Endometrium (tissue), 2 donors: ENCODE measurements around the gene POLD4.

ENCODE experiments used
- FAIRE-seq: peaks from 2 replicates; lab custom pipeline; 2012; peaks lifted over from hg19 to GRCh38; lab: Jason Lieb, UNC
- donor health status: control.
- donor health status: control.

POLD4 gene

DNA sequence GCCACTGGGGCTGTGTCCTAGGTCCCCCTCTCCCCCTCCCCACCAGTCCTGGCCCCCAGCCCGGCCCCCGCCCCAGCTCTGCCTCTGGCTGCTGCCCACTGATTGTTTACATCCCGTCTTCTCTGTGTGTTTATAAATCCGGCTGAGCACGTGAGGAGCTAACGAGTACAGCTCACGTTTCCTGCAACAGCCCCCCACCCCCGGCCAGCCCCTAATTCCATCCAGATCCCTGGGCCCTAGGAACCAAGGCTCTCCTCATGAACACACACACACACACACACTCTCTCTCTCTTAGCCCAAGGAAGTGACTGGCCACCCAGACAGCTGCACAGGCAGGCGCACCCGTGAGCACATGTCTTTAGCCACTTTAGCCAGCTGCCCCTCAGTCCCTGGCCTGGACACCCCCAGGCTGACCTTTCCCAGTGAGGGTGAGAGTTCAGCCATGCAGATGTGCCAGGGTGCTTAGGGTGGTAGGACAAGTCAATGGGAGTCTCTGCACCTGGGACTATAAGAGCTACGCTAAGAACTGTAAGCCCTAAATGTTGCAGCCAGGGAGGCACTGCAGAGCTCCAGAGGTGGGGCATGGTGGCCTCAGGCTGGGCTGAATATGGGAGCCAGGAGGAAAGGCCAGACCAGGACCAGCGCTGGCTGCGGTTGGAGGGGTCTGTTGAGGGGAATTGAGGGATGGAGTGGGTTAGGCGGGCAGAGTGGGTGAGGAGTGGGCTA is 17.2 kb upstream of the POLD4 start:
- no peak for FAIRE-seq

DNA sequence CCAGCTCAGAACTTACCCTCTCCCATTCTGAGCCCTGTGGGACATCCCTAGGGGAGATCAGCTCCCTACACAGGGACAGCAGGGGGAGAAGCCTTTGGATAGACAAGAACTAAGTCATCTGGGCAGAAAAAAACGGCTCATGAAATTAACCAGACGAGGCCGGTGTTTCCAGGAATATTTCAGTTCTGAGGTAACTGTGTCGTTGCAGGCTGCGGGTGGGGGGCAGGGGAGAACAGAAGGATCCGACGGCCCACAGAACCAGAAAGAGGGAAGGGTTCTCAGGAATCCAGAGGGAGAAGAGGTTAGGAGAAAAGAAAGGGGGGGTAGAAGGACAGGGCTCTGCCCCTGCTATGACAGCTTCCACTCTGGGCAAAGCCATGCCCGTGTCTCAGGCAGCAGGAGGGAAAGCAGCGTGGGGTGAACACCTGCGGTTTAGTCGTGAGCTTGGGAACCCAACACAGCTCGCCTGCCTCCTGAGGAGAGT is 16.5 kb upstream of the POLD4 start:
- FAIRE-seq, result no peak

DNA sequence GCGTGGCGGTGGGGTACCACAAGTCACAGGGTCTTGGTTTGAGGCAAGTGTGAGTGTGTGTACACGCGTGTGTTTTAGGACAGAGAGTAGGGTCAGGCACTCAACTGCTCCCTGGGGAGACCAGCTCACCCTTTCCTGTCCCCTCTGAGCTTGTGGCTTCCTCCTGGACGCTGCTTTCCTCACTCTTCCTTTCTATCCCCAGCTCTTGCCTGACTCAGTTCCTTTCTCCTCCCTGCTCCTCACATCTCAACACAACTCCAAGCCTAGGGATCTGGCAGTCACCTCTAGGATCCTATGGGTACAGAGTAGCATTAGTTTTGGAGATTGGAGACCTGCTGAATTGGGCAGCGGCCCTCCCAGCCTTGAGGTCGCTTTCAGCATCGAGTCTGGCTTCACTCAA is 15.9 kb upstream of the POLD4 start:
- FAIRE-seq, result no peak

DNA sequence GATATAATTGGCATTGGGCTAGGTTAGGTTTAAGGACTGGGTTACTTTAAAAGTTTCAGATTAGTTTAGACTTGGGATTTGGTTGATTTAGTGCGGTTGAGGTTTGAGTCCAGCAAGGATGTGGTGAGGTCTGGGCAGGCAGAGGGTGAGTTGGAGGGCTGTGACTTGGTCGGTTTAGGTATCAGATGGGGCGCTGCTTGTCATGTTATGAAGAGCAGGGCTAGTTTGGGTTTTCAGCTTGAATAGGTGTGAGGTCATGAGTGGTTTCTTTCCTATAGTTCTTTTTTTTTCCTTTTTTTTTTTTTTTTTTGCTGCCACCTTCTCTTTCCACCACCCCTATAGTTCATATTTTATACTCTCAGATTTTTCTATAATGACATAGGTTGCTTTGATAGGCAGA is 15.3 kb upstream of the POLD4 start:
- no peak for FAIRE-seq

DNA sequence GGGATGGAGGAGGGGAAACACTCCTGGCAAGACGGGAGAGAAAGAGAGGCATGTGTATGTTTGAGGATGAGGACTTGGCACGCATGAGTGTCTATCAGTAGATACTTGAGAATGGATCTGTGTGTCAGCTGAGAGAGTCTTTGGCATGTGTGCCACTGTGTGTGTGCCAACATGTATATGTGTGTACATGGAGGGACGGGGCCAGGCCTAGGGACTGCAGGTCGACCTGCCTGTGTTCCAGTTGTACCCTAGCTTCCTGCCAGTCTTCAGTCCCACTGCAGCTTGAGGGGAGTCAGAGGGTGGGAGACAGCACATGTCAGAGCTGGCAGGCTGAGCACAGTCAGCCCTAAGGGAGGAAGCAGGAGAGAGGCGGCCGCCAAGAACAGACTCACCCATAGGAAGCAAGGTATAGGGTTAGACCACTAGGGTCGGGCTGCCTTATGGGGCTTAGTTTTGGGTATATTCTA is 14.4 kb upstream of the POLD4 start:
- FAIRE-seq, result no peak

DNA sequence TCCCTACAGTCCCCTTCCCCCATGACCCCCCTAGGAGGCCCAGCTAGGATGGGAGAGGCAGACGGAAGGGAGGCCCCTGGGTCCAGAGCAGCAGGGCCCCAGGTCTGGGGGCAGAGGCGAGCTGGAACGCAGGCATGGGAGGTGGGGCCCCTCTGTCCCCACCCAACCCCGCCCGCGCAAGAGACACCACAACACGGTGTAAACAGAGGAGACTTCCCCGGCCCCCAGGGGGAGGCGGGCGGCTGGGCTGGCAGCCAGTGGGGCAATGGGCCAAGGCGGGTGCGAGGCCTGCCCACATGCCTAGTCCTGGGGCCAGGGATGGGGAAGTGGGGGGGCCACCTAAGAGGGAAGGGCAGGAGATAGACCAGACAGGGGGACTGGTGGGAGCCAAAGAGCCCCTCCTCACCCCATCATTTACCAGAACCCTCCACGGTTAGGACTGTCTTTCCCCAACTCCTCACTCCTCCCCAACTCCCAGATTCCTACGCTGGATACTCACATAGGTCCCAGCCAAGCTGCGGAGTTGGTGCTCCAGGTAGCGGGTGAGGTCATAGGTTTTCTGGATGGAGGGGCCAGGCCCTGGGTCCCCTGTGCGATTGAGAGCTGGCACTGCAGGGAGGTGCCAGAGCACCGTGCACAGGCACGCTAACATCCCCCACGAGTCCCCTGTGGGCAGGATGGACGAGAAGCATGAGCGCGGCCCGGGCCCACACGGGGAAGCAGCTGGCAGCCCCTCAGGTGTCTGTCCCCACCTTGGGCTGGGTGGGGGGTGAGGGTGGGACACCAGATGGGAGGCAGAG is 13.8 kb upstream of the POLD4 start:
- no peak for FAIRE-seq

DNA sequence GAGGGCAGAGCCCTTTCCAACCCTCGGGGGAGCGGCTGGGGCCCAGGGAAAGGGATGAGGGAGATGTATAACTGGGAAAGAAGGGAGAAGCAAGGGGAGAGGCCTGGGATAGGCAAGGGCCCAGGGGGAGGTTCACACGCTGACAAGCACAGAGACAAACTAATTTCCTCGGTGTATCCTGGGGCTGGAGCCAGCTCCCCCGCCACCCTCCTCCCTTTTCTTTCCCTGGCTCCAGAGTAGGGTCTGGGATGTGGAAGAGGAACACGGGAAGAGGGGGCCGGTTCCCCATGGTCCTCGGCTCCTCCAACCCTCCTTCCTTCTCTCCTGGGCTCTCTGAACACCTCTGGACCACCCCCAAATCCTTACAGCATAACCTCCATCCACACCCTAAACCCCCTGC is 13.2 kb upstream of the POLD4 start:
- FAIRE-seq, result no peak

DNA sequence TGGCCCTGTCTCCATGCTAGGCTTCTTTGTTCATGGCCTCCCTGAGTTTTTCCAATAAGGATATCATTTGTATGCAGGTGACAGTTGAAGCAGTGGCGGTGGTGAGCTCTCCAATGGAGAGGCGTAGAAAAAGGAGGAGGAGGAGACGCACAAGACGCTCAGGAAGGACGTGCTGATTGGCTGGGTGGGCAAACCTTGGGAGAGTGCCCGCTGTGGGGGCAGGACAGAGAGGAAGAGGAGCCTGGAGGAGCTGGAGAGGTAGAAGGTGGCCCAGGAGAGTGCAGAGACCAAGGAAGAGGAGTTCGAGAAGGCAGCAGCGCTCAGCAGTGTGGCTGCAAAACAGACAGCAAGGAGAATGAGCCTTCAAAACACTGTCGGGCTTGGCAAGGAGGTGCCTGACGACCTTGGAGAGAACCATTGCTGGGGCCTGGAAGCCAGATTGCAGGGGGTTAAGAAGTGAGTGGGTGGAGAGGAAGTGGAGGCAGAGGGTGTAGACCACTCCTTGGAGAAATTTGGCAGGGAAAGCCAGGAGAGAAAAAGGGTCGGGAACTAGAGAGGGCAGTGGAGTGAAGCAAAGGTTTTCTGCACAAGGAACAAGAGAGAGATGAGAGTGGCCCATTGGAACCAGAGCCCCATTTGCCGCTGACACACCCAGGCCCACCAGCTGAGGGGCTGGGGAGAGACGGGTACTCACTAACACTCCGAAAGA is 12.5 kb upstream of the POLD4 start:
- FAIRE-seq, result no peak

DNA sequence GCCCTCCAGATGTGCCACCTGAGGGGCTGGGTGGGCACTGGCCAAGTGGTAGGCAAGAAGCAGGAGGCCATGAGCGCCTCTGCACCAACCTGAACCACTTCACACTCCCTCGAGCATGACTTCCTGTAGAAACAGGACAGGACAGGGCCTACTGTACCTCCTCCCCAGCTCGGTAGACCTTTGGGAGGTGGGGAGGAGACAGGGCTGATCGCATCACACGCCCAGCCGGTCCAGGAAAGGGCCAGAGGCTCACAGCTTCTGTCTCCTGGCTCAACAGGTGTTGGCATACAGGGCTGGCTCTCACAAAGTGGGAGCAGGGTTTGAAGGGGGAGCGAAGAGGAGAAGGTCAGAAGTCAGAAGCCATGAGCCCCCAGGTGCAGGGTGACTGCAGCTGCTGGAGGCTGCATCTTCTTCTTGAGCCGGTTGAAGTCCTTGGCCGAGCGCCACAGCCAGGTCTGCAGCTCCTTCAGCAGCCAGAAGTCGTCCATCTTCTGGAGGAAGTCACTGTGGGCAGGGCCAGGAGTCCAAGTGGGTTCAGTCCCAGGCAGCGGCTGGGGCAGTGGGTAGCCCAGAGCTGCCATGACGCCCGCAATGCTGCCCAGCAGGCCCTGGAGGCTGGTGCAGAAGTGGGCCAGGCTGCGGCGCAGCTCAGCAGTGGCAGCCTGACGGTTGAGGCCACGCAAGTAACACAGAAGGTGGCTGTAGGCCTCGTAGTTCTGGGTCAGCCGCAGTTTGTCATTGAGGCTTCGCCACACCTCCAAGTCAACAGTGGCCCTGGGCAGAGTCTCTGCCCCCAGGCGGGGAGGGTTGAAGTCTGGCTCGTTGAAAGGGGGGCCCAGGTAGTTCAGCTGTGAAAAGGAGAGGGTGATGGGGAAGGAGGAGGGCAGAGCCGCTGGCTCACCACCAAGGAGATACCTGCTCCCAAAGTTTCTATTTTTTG is 11.7 kb upstream of the POLD4 start:
- FAIRE-seq, result no peak

DNA sequence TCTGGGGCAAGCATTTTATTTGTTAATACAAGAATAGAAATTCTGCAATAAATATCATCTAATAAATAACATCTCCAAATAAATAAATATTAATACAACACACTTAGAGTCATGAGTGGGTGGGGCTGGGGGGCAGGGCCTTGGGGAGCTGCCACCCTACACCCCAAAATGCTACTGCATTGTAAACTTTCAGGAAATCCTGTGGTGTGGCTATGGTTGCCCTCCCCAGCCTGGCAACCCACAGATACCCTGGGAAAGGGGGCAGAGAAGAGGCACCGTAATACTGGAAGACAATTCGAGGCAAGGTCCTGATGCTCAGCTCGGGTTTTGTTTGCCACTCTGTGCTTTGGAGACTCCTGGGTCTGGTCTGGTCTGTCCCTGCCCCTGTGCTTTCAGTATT is 10.8 kb upstream of the POLD4 start:
- FAIRE-seq, result no peak

DNA sequence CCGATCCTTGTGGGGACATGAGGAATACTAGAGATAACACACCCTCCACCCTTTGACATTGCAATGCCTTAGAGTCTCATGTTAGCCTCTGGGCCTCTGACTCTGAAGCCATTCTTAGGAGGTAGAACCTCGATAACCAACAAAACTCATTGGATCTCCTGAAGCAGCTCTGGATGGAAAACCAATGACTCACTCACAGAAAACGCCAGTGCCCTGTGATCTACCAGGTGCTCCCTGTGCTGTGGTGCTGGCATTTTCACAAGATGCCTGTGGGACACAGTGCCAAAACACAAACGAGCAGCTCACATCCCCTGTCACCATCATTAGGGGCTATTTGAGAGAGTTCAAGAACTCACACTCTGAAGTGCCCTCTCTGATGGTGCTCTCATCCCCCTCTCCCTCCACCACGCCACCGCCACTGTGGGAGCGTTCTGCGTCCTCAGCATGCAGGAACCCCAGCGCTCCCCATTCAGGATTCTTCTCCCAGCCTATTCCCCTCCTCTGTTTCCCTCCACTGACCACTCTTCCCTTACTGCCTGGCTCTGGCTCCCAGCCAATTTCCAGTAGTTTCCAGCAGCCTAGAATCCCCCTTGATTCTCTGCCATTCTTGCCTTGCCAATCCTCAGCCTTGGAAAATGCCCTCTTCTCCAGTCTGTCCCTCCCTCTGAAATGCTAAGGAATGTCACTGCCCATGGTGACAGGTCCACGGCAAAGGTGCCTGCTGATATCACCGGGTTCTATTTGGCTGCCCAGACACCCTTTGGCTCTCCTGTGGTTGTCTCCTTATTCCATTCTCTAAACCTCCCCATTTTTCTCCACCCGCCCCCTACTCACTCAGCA is 4.7 kb upstream of the POLD4 start:
- no peak for FAIRE-seq

DNA sequence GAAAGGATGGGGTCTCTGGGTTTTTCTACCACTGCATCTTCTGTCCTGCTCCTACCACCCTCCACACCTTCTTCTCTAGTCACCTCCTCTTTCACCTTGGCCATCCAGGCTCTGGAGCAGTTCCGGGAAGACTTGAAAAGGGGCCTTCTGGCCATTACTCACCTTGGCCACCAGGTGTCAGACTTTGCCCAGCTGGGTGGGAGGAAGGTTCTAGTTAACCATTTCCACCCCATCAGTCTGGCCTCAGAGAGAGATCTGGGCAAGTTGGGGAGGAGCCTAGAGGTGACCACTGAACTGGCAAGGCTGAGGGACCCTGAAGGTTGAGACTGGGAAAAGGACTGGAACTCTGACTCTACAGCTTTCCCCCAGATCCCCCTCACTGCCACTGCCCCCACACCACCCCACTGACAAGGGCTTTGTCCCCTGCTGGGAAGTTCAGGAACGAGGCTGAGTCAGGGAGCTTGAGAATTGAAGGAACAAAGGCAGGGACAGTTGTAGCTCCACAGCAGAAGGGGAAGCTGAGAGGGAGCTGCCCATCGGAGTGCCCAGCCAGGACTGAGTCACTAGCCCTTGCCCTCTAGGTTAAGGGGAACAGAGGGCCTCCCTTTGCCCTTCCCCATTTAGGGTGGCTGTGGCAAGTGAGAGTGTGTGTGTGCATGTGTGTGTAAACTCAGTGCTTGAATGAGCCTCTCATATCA is 3.7 kb upstream of the POLD4 start:
- FAIRE-seq, result no peak

DNA sequence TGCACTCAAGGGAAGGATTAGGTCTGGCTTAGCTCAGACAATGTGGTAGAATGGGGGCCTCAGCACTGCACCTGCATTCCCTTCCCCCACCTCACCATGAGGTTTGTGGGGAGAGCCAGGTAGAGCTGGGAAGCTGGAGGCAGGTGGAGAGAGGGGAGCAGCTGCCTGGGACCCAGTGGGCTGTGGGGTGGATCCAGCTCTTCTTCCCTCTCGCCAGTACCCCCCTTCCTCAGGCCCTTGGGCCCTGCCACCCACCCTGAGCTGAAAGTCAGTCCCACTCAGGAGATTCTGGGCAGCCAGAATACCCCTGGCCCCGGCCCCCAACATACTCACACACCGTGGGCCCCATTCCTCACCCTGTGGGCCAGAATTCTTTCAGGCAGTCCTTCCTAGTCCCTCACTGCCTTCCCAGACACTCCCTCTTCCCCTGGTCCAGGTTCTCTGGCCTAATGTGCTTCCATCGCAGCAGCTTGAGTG is 3.1 kb upstream of the POLD4 start:
- FAIRE-seq, result no peak

DNA sequence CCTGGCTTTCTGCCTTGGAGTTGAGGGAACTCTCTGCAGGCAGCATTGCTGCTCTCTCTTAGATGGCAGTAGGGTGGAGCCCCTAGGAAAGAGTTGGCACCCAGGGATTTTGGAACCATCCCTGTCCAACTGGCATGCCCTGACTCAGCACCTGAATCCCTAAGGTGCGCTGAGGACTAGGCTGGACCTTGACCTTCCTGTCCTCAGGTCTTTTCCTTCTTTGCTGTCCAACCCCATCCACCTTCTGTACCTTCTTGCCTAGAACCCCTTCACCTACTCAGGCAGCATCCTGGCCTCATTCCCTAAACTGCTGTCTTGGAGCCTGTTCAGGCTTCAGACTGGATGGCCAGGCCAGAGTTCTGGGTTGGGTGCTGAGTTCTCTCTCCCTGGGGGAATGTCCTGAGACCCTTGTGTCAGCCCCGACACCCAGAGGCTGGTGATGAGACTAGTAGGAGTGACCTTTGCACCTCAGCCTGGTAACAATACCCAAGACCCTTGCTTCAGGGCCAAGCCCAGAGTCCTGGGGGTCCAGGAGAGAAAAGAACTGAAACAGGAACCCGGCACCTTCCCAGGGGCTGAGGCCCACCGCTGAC is 2.5 kb upstream of the POLD4 start:
- FAIRE-seq, result no peak

DNA sequence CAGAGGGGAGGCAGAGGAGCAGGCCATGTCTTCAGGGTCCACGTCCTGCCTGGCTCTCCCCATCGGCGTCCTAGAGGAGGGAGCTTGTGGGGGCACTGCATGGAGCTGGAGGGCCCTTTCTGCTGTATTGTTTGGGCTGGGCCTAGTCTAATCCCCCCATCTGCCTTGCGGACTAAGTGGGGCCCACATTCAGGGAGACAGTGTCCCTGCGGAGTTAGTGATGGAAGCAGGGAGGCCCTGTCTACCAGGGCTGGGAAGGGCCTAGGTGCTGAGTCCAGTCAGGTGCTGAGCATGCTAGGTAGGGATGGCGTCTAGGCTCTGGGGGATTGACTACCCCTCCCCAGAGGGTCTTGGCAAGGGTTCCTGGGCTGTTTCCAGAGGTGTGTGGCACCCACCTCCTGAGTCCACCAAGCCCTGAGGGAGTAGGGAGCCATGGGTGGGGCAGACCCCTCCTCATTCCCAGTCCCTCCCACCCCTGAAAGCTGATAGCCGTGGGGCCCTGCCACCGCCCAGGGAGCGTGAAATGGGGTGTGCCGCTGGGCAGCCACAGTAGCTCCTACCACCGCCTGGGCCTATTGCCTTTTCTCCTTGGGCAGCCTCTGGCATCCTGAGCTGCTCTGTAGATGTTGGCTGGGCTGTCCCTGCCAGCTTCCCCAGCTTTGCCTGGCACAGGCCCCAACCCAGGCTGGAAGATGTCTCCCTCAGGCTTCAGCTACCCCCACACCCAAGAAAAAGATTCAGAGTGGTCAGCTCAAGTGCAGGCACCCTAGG is 1.9 kb upstream of the POLD4 start:
- no peak for FAIRE-seq

DNA sequence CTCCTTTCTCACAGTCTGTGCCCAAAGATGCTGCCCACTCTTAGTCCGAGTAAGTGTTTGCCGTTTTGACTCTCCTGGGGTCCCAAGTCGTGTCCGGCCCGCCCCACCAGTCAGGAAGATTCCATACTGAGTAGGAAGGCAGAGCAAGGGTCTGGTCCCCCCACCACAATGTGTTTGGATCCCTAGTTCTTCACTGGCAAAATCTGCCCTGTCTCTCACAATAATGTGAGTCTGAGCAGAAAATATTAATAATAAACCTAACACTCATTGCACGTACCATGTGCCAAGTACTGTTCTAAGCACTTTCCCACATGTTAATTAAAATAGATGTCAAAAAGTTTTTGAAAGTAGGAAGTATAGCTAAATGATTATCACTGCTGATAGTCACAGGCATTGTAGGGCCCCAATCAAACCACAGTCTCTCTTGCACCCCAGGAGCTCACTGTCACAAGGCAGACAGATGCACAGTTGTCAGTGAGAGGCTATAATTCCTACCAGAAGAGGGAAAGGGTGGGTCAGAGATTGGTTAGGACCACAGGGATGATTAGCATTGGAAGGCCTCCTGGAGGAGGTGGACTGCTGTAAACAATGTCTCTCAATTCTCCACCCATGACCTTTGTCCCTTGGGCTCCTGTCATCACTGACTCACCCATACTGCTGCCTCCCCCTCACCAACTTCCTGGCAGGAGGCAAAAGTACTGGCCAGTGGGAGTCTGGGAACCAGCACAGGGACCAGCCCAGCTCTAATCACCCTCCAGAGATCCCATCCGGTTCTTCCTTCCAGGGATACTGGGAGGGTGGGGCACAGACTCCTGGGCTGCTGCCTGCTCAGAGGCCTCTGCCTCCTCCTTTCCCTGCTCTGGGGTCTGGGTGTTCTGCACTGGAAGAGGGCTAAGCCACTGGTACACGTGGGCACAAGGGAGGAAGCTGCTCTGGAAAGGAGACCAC is 1.0 kb upstream of the POLD4 start:
- FAIRE-seq, result no peak

DNA sequence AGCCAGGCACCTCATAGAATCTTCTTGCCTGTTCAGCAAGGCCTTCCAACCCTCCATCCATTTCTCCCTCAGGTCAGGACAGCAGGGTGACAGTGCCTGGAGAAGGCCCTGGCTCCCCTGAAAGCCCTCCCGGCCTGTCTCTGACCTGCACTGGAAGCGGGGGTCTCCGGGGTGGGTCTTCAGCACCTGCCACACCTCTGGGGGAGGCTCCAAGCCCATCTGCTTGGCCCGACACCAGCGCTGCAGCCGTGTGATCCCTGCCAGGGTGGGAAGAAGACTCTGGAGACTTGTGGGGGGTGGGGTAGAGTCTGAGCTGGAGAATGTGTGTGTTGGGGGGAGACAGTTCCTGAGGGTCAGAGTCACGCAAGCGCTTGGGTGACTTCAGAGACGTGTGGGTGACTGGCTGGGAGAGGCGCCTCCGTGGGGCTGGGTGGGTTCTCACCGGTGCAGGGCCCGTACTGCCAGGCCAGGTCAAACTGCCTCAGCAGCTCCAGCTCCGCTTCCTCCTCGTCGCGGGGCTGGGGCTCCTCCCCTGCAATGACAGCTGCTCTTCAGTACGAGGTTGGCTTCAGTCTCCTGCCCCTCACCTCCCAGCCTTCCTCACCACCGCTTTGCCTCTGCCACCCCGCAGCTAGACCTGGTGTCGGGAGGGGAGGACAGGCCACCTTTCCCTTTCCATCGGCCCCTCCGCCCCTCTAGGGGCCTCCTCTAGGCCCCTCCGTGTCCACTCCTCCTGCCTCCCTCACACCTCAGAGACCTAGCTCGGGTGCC is 615 bp downstream of the POLD4 start:
- FAIRE-seq, result no peak
